Measurements from ENCODE around the gene LRRC45.

GRCh38 chr17:82025401-82026107, 2.4 kb downstream of the LRRC45 start:
- TF ChIP-seq CBFB (CRISPR knock-in tag; IDR thresholded peaks at IDR 0.05; ENCODE audit: low read depth) (no peak), CREM (CRISPR knock-in tag; IDR thresholded peaks at IDR 0.05) (no peak), USF1 (CRISPR knock-in tag; IDR thresholded peaks at IDR 0.05) (no peak)
- TF ChIP-seq, protein P1, sequence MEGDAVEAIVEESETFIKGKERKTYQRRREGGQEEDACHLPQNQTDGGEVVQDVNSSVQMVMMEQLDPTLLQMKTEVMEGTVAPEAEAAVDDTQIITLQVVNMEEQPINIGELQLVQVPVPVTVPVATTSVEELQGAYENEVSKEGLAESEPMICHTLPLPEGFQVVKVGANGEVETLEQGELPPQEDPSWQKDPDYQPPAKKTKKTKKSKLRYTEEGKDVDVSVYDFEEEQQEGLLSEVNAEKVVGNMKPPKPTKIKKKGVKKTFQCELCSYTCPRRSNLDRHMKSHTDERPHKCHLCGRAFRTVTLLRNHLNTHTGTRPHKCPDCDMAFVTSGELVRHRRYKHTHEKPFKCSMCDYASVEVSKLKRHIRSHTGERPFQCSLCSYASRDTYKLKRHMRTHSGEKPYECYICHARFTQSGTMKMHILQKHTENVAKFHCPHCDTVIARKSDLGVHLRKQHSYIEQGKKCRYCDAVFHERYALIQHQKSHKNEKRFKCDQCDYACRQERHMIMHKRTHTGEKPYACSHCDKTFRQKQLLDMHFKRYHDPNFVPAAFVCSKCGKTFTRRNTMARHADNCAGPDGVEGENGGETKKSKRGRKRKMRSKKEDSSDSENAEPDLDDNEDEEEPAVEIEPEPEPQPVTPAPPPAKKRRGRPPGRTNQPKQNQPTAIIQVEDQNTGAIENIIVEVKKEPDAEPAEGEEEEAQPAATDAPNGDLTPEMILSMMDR (IDR thresholded peaks at IDR 0.05), result no peak

Data from WTC11 (cell line).